KMS-11 (cell line): ENCODE data around the gene ZBTB20.

Source experiments
- H2AFZ ChIP-seq: fragments of 200-600 bp; sonication (generic); 2 replicates; pipeline ENCODE4 v1.6.1; 2016; ENCODE audit warnings: antibody characterized with exemption, mixed run types, low read depth
- H3K27ac ChIP-seq: fragments of 200-600 bp; sonication (generic); 2 replicates; pipeline ENCODE4 v1.6.1; 2016; ENCODE audit warnings: mild to moderate bottlenecking, mixed run types
- H3K27me3 ChIP-seq: fragments of 200-600 bp; sonication (generic); 2 replicates; pipeline ENCODE4 v1.6.1; 2017; ENCODE audit warnings: mild to moderate bottlenecking, low read depth, mixed run types, moderate library complexity; ENCODE audit not compliant: insufficient read depth
- H3K36me3 ChIP-seq: fragments of 200-600 bp; sonication (generic); 2 replicates; pipeline ENCODE4 v1.6.1; 2017; ENCODE audit warnings: mild to moderate bottlenecking, mixed run types; ENCODE audit not compliant: insufficient read depth
- H3K4me1 ChIP-seq: fragments of 200-600 bp; sonication (generic); 2 replicates; pipeline ENCODE4 v1.6.1; 2016; ENCODE audit warnings: mild to moderate bottlenecking, low read depth, mixed run types; ENCODE audit not compliant: poor library complexity, severe bottlenecking
- H3K4me2 ChIP-seq: fragments of 200-600 bp; sonication (generic); 2 replicates; pipeline ENCODE4 v1.7.0; 2016; ENCODE audit warnings: mild to moderate bottlenecking, mixed run types
- H3K4me3 ChIP-seq: fragments of 200-600 bp; sonication (generic); IDR thresholded peaks from 2 replicates; pipeline ENCODE4 v1.6.1; 2017; ENCODE audit warnings: low read depth, low read length, mixed read lengths; ENCODE audit not compliant: insufficient read depth
- H3K79me2 ChIP-seq: fragments of 200-600 bp; sonication (generic); 2 replicates; pipeline ENCODE4 v1.6.1; 2016; ENCODE audit warnings: low read depth, mixed run types; ENCODE audit not compliant: insufficient read depth
- H3K9ac ChIP-seq: fragments of 200-600 bp; sonication (generic); 2 replicates; pipeline ENCODE4 v1.6.1; 2016; ENCODE audit warnings: mild to moderate bottlenecking, mixed run types
- H4K20me1 ChIP-seq: fragments of 200-600 bp; sonication (generic); 2 replicates; pipeline ENCODE4 v1.6.1; 2016; ENCODE audit warnings: mild to moderate bottlenecking, mixed run types; ENCODE audit not compliant: insufficient read depth
- CTCF ChIP-seq: fragments of 200-600 bp; sonication (generic); conservative IDR thresholded peaks from 2 replicates; pipeline ENCODE4 v1.6.1; 2017; ENCODE audit warnings: low read depth, mild to moderate bottlenecking, antibody characterized with exemption, low read length, moderate library complexity, mixed read lengths

ZBTB20 gene

GRCh38 chr3:115085197-115085865 is 61.8 kb downstream of the ZBTB20 start:
- H3K9ac ChIP-seq = no peak overlapping the region

GRCh38 chr3:115084686-115085085 is 62.4 kb downstream of the ZBTB20 start:
- Histone ChIP-seq H3K36me3 (no peaks in the 10 kb centered on the region), H3K4me3 (no peak overlapping the region), H3K9ac (no peak overlapping the region), H2AFZ (no peak overlapping the region), H3K4me1 (no peaks in the 10 kb centered on the region), H3K27me3 (no peaks in the 10 kb centered on the region), H3K4me2 (no peak overlapping the region), H3K27ac (no peak overlapping the region), H3K79me2 (no peaks in the 10 kb centered on the region), H4K20me1 (no peaks in the 10 kb centered on the region)
- TF ChIP-seq CTCF = no peak

More at GRCh38 chr3:115085197-115085865, 61.8 kb downstream of the ZBTB20 start:
- no peak for TF ChIP-seq CTCF
- Histone ChIP-seq H2AFZ (no peak overlapping the region), H4K20me1 (no peaks in the 10 kb centered on the region), H3K79me2 (no peaks in the 10 kb centered on the region), H3K4me2 (no peak overlapping the region), H3K36me3 (no peaks in the 10 kb centered on the region), H3K27me3 (no peaks in the 10 kb centered on the region), H3K4me1 (no peaks in the 10 kb centered on the region), H3K27ac (no peak overlapping the region), H3K4me3 (no peak overlapping the region)

GRCh38 chr3:115082260-115082659 is 64.8 kb downstream of the ZBTB20 start:
- Histone ChIP-seq H3K9ac (no peak overlapping the region), H3K36me3 (no peaks in the 10 kb centered on the region), H2AFZ (no peak overlapping the region), H3K27me3 (no peaks in the 10 kb centered on the region), H3K4me3 (no peak overlapping the region), H3K79me2 (no peaks in the 10 kb centered on the region), H4K20me1 (no peaks in the 10 kb centered on the region), H3K4me2 (no peak overlapping the region), H3K27ac (no peak overlapping the region), H3K4me1 (peaks cover 11% of the 10 kb centered on the region)
- no peak for TF ChIP-seq CTCF

GRCh38 chr3:115081444-115081843 is 65.6 kb downstream of the ZBTB20 start:
- H2AFZ ChIP-seq = no peak overlapping the region
- H3K27me3 ChIP-seq = no peaks in the 10 kb centered on the region
- H3K4me1 ChIP-seq = peaks cover 11% of the 10 kb centered on the region
- H4K20me1 ChIP-seq = no peaks in the 10 kb centered on the region
- H3K4me2 ChIP-seq = no peak overlapping the region
- H3K4me3 ChIP-seq = no peak overlapping the region
- no peak overlapping the region for H3K9ac ChIP-seq
- no peak for TF ChIP-seq CTCF
- no peak overlapping the region for H3K27ac ChIP-seq
- no peaks in the 10 kb centered on the region for H3K36me3 ChIP-seq
- no peaks in the 10 kb centered on the region for H3K79me2 ChIP-seq
